Body of pancreas (tissue), 4 donors: ENCODE measurements around the gene GTPBP2. TPM values are rescaled to one million over a fixed set of nuclear protein-coding genes. Genes with fewer than 3 reads are reported as not detected.
"Not testable (repeated sequence)": the region's sequence is repeated elsewhere in the genome, so short reads cannot be mapped to it uniquely, and the experiment has no call there.

ENCODE experiments used
- ATAC-seq: fragments of 150-250 bp; one replicate; pipeline ENCODE4 v1.9.1; 2016
- DNase-seq, 4 donors: peaks; one replicate each; pipeline ENCODE4 v3.0.0-alpha.2; 2019
- H3K27ac ChIP-seq, 4 donors: fragments of 200-600 bp; sonication (generic); 1 replicate in 3 of 4; 2 replicates in 1 of 4; pipeline versions ENCODE4 v1.5.1 to v1.6.1; 2016 to 2019; ENCODE audit warnings: mild to moderate bottlenecking in 1 of 4, mixed read lengths in 1 of 4, moderate library complexity in 1 of 4
- H3K27me3 ChIP-seq, 2 donors: fragments of 200-600 bp; sonication (generic); one replicate each; pipeline ENCODE4 v1.6.0; 2016; ENCODE audit warnings: mild to moderate bottlenecking in 1 of 2
- H3K36me3 ChIP-seq, 2 donors: fragments of 200-600 bp; sonication (generic); replicated peaks in 1 of 2; 2 replicates each; pipeline ENCODE4 v1.5.1; 2016; ENCODE audit warnings: low read depth in 2 of 2; ENCODE audit not compliant: insufficient read depth in 1 of 2
- H3K4me1 ChIP-seq: fragments of 200-600 bp; sonication (generic); one replicate; pipeline ENCODE4 v1.6.0; 2016
- H3K4me3 ChIP-seq, 2 donors: fragments of 200-600 bp; sonication (generic); 1 replicate in 1 of 2; 2 replicates in 1 of 2; pipeline ENCODE4 v1.5.1; 2016 to 2019
- H3K9me3 ChIP-seq, 3 donors: fragments of 200-600 bp; sonication (generic); 1 replicate in 2 of 3; 2 replicates in 1 of 3; pipeline ENCODE4 v1.5.1; 2016
- CTCF ChIP-seq, 7 experiments: fragments of 450-650 bp in 4 of 7; fragments of 200-600 bp in 3 of 7; sonication (generic) in 3 of 7; IDR thresholded peaks; one replicate each; pipeline ENCODE4 v1.5.1; 2016 to 2019; ENCODE audit warnings: antibody characterized with exemption in 7 of 7
- POLR2A ChIP-seq, 3 donors: fragments of 450-650 bp; IDR thresholded peaks; one replicate each; pipeline ENCODE4 v1.6.1; 2016; ENCODE audit warnings: antibody characterized with exemption in 3 of 3, mild to moderate bottlenecking in 2 of 3
- WGBS, 2 donors: methylation state at CpG; one replicate each; pipeline ENCODE4 v1.1.5; 2017; 5-methylcytosine and 5-hydroxymethylcytosine counted together
- intact Hi-C: fragments of 100-400 bp; cut with DNase I; formaldehyde crosslinking; loops from one replicate; pipeline ENCODE4 v1.15.1; 2023
- total RNA-seq, 2 donors: library from RNA; depleted of rRNA; stranded (reverse); fragments of >200 nt; gene quantifications; one replicate each; pipeline ENCODE4 v1.1.0, GENCODE V29; 2016

GTPBP2 gene
- total RNA-seq, 2 donors from 2014 or later: 32.9 to 55.0 TPM

- DNase-seq (peak; percentile 55 to 66 (median 60)), ATAC-seq (peak; percentile 63)
- 2 to 19% methylated on average over 15 to 17 of the region's 17 CpGs for WGBS, 2 donors
- Histone ChIP-seq H3K4me1 (peaks cover 41% of the 10 kb centered on the region), H3K4me3 (no peak overlapping the region), H3K27me3 (no peaks in the 10 kb centered on the region), H3K27ac (peak overlapping the region in 1 of 4 donors; percentile 22), H3K36me3 (peaks cover 0 to 6% of the 10 kb centered on the region in 2 donors), H3K9me3 (no peaks in the 10 kb centered on the region)
- TF ChIP-seq POLR2A (IDR thresholded peaks at IDR 0.05): peak in 1 of 3 donors; percentile 23
- TF ChIP-seq CTCF (IDR thresholded peaks at IDR 0.05): peak in 6 of 7 experiments; percentile 26 to 57 (median 46)
- intact Hi-C loops: loop anchor here (5.0 to 10.0 kb wide), 2 partner anchors 96 to 414 kb away; no protein-coding TSS in a partner anchor
Measured at GRCh38 chr6:43668151-43669028, 39.3 kb upstream of the GTPBP2 start.

GRCh38 chr6:43667245-43668150 is 38.4 kb upstream of the GTPBP2 start:
- Histone ChIP-seq H3K36me3 (peaks cover 0 to 6% of the 10 kb centered on the region in 2 donors), H3K9me3 (no peaks in the 10 kb centered on the region), H3K27ac (peak overlapping the region in 1 of 4 donors; percentile 22), H3K4me1 (peaks cover 33% of the 10 kb centered on the region), H3K27me3 (no peaks in the 10 kb centered on the region), H3K4me3 (no peak overlapping the region)
- intact Hi-C loops: loop anchor here (5.0 to 10.0 kb wide), 2 partner anchors 97 to 415 kb away; no protein-coding TSS in a partner anchor
- WGBS, 2 donors: 12% methylated on average over 10 to 16 of the region's 16 CpGs
- no peak for TF ChIP-seq POLR2A (IDR thresholded peaks at IDR 0.05)
- peak; percentile 94 to 97 (median 96) for TF ChIP-seq CTCF (IDR thresholded peaks at IDR 0.05)
- peak; percentile 87 for ATAC-seq
- peak; percentile 83 to 92 (median 90) for DNase-seq

GRCh38 chr6:43666196-43666920 is 37.3 kb upstream of the GTPBP2 start:
- Histone ChIP-seq H3K27ac (no peak overlapping the region), H3K36me3 (peaks cover 0 to under 1% of the 10 kb centered on the region in 2 donors), H3K4me3 (no peak overlapping the region), H3K9me3 (no peaks in the 10 kb centered on the region), H3K27me3 (no peaks in the 10 kb centered on the region), H3K4me1 (peaks cover 22% of the 10 kb centered on the region)
- 43 to 50% methylated on average over 11 to 13 of the region's 13 CpGs for WGBS, 2 donors
- no peak for ATAC-seq
- intact Hi-C loops: loop anchor here (5.0 to 10.0 kb wide), 2 partner anchors 98 to 416 kb away; no protein-coding TSS in a partner anchor
- TF ChIP-seq CTCF (IDR thresholded peaks at IDR 0.05) (no peak), POLR2A (IDR thresholded peaks at IDR 0.05) (no peak)
- peak in 1 of 4 donors; percentile 24 for DNase-seq

- Histone ChIP-seq H3K9me3 (no peaks in the 10 kb centered on the region), H3K4me1 (peaks cover 22% of the 10 kb centered on the region), H3K36me3 (no peaks in the 10 kb centered on the region), H3K27me3 (no peaks in the 10 kb centered on the region), H3K27ac (no peak overlapping the region), H3K4me3 (no peak overlapping the region)
- DNase-seq (peak in 1 of 4 donors; percentile 19), ATAC-seq (no peak)
- WGBS, 2 donors: 40 to 88% methylated on average over 1 of the region's 1 CpG
- intact Hi-C loops: loop anchor here (5.0 to 10.0 kb wide), 2 partner anchors 99 to 417 kb away; no protein-coding TSS in a partner anchor
- TF ChIP-seq CTCF (IDR thresholded peaks at IDR 0.05): no peak
- no peak for TF ChIP-seq POLR2A (IDR thresholded peaks at IDR 0.05)
Measured at GRCh38 chr6:43665376-43665775, 36.3 kb upstream of the GTPBP2 start.

GRCh38 chr6:43662948-43663347 is 33.9 kb upstream of the GTPBP2 start:
- WGBS, 2 donors: 81 to 87% methylated on average over 5 of the region's 5 CpGs
- intact Hi-C loops: loop anchor here (10.0 kb wide), 1 partner anchor 102 kb away; no protein-coding TSS in a partner anchor
- not testable (repeated sequence) for ATAC-seq

More at GRCh38 chr6:43662948-43663347, 33.9 kb upstream of the GTPBP2 start:
- not testable (repeated sequence) for DNase-seq, H3K4me3 ChIP-seq, H3K9me3 ChIP-seq, H3K27me3 ChIP-seq, H3K36me3 ChIP-seq, H3K27ac ChIP-seq
- H3K4me1 ChIP-seq: peaks cover 13% of the 10 kb centered on the region
